NCI-H1436 treated with DMSO at 0.1 percent for 48 hours (cell line): ENCODE data around the gene ERV3-1.
"Not testable (repeated sequence)": the region's sequence is repeated elsewhere in the genome, so short reads cannot be mapped to it uniquely, and the experiment has no call there.

Experiments used
- DNase-seq: peaks from one replicate; lab custom pipeline; 2025; lab: John Stamatoyannopoulos, UW

ERV3-1 gene

GRCh38 chr7:64944667-64945502 is 61.6 kb downstream of the ERV3-1 start:
- not testable (repeated sequence) for DNase-seq
